Measurements from ENCODE around the gene ENTPD8.

Gene ENTPD8

GRCh38 chr9:137478962-137479861 lies 38.1 kb upstream of the ENTPD8 start:
- DNase-seq (ENCODE audit: extremely low read depth, low read depth), result no peak
- no peak for TF ChIP-seq CTCF (IDR thresholded peaks at IDR 0.05; ENCODE audit: low read depth, low read length)

- no peak for DNase-seq (ENCODE audit: extremely low read depth, low read depth)
- no peak for TF ChIP-seq CTCF (IDR thresholded peaks at IDR 0.05; ENCODE audit: low read depth, low read length)
These were observed 37.4 kb upstream of the ENTPD8 start for GRCh38 chr9:137478613-137478961.

- DNase-seq (ENCODE audit: extremely low read depth, low read depth), result no peak
- no peak for TF ChIP-seq CTCF (IDR thresholded peaks at IDR 0.05; ENCODE audit: low read depth, low read length)
These were observed 36.8 kb upstream of the ENTPD8 start for GRCh38 chr9:137477778-137478612.

GRCh38 chr9:137476856-137477255 lies 35.7 kb upstream of the ENTPD8 start:
- TF ChIP-seq CTCF (IDR thresholded peaks at IDR 0.05; ENCODE audit: low read depth, low read length), result no peak
- no peak for DNase-seq (ENCODE audit: extremely low read depth, low read depth)

- no peak for DNase-seq (ENCODE audit: extremely low read depth, low read depth)
- no peak for TF ChIP-seq CTCF (IDR thresholded peaks at IDR 0.05; ENCODE audit: low read depth, low read length)
These were observed 34.5 kb upstream of the ENTPD8 start for GRCh38 chr9:137475666-137476065.

GRCh38 chr9:137474271-137474670 lies 33.1 kb upstream of the ENTPD8 start:
- no peak for TF ChIP-seq CTCF (IDR thresholded peaks at IDR 0.05; ENCODE audit: low read depth, low read length)
- DNase-seq (ENCODE audit: extremely low read depth, low read depth), result no peak

- DNase-seq (ENCODE audit: extremely low read depth, low read depth), result no peak
- no peak for TF ChIP-seq CTCF (IDR thresholded peaks at IDR 0.05; ENCODE audit: low read depth, low read length)
These were observed 29.6 kb upstream of the ENTPD8 start for GRCh38 chr9:137470785-137471184.

Measured in AG09319 (cell line).